ENCODE results near the gene POU2F3.

DNA sequence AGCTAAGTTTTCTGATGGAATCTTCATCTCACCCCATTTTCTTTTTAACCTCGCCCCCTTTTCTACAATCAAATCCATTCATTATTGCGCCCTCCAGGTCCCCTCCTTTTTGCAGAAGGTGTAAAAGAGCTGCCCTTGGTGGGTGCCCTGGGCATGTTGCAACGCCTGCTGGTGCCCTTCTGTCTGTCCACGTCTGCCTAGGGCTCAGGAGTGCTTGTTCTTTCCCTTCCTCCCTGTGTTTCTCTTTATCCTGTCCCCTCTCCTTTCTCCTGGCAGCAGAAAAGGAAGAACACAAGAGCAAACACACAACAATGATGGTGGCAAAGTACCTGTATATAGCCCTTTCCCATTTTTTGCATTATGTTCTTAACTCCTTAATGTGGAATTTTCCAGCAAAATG, 79.0 kb downstream of the POU2F3 start:
- TF ChIP-seq ZNF560 (tag by site-specific recombination; IDR thresholded peaks at IDR 0.05; ENCODE audit: borderline replicate concordance) (no peak), ZFP3 (tag by site-specific recombination; IDR thresholded peaks at IDR 0.05; ENCODE audit: low read depth) (no peak), ZNF121 (tag by site-specific recombination; IDR thresholded peaks at IDR 0.05) (no peak), ZNF629 (tag by site-specific recombination; IDR thresholded peaks at IDR 0.05) (no peak), GLI4 (tag by site-specific recombination; IDR thresholded peaks at IDR 0.05) (no peak), YY1 (tag by site-specific recombination; IDR thresholded peaks at IDR 0.05) (no peak), SALL2 (tag by site-specific recombination; IDR thresholded peaks at IDR 0.05; ENCODE audit: borderline replicate concordance) (no peak), EGR2 (tag by site-specific recombination; IDR thresholded peaks at IDR 0.05; ENCODE audit: low read depth) (no peak)
- TF ChIP-seq, protein P1, sequence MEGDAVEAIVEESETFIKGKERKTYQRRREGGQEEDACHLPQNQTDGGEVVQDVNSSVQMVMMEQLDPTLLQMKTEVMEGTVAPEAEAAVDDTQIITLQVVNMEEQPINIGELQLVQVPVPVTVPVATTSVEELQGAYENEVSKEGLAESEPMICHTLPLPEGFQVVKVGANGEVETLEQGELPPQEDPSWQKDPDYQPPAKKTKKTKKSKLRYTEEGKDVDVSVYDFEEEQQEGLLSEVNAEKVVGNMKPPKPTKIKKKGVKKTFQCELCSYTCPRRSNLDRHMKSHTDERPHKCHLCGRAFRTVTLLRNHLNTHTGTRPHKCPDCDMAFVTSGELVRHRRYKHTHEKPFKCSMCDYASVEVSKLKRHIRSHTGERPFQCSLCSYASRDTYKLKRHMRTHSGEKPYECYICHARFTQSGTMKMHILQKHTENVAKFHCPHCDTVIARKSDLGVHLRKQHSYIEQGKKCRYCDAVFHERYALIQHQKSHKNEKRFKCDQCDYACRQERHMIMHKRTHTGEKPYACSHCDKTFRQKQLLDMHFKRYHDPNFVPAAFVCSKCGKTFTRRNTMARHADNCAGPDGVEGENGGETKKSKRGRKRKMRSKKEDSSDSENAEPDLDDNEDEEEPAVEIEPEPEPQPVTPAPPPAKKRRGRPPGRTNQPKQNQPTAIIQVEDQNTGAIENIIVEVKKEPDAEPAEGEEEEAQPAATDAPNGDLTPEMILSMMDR (tag by site-specific recombination; IDR thresholded peaks at IDR 0.05), result no peak
- TF ChIP-seq, protein P2, sequence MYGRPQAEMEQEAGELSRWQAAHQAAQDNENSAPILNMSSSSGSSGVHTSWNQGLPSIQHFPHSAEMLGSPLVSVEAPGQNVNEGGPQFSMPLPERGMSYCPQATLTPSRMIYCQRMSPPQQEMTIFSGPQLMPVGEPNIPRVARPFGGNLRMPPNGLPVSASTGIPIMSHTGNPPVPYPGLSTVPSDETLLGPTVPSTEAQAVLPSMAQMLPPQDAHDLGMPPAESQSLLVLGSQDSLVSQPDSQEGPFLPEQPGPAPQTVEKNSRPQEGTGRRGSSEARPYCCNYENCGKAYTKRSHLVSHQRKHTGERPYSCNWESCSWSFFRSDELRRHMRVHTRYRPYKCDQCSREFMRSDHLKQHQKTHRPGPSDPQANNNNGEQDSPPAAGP (tag by site-specific recombination; IDR thresholded peaks at IDR 0.05), result no peak
- TF ChIP-seq, protein P3, sequence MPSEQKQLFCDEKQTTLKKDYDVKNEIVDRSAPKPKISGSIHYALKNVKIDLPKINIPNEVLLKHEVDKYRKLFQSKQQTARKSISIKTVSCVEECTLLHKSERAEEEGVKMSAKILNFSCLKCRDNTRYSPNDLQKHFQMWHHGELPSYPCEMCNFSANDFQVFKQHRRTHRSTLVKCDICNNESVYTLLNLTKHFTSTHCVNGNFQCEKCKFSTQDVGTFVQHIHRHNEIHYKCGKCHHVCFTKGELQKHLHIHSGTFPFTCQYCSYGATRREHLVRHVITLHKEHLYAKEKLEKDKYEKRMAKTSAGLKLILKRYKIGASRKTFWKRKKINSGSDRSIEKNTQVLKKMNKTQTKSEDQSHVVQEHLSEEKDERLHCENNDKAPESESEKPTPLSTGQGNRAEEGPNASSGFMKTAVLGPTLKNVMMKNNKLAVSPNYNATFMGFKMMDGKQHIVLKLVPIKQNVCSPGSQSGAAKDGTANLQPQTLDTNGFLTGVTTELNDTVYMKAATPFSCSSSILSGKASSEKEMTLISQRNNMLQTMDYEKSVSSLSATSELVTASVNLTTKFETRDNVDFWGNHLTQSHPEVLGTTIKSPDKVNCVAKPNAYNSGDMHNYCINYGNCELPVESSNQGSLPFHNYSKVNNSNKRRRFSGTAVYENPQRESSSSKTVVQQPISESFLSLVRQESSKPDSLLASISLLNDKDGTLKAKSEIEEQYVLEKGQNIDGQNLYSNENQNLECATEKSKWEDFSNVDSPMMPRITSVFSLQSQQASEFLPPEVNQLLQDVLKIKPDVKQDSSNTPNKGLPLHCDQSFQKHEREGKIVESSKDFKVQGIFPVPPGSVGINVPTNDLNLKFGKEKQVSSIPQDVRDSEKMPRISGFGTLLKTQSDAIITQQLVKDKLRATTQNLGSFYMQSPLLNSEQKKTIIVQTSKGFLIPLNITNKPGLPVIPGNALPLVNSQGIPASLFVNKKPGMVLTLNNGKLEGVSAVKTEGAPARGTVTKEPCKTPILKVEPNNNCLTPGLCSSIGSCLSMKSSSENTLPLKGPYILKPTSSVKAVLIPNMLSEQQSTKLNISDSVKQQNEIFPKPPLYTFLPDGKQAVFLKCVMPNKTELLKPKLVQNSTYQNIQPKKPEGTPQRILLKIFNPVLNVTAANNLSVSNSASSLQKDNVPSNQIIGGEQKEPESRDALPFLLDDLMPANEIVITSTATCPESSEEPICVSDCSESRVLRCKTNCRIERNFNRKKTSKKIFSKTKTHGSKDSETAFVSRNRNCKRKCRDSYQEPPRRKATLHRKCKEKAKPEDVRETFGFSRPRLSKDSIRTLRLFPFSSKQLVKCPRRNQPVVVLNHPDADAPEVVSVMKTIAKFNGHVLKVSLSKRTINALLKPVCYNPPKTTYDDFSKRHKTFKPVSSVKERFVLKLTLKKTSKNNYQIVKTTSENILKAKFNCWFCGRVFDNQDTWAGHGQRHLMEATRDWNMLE (tag by site-specific recombination; conservative IDR thresholded peaks at IDR 0.05; ENCODE audit: low read depth), result no peak
- TF ChIP-seq, protein P4, sequence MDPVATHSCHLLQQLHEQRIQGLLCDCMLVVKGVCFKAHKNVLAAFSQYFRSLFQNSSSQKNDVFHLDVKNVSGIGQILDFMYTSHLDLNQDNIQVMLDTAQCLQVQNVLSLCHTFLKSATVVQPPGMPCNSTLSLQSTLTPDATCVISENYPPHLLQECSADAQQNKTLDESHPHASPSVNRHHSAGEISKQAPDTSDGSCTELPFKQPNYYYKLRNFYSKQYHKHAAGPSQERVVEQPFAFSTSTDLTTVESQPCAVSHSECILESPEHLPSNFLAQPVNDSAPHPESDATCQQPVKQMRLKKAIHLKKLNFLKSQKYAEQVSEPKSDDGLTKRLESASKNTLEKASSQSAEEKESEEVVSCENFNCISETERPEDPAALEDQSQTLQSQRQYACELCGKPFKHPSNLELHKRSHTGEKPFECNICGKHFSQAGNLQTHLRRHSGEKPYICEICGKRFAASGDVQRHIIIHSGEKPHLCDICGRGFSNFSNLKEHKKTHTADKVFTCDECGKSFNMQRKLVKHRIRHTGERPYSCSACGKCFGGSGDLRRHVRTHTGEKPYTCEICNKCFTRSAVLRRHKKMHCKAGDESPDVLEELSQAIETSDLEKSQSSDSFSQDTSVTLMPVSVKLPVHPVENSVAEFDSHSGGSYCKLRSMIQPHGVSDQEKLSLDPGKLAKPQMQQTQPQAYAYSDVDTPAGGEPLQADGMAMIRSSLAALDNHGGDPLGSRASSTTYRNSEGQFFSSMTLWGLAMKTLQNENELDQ (tag by site-specific recombination; IDR thresholded peaks at IDR 0.05; ENCODE audit: low read depth), result no peak
- TF ChIP-seq, protein P5, sequence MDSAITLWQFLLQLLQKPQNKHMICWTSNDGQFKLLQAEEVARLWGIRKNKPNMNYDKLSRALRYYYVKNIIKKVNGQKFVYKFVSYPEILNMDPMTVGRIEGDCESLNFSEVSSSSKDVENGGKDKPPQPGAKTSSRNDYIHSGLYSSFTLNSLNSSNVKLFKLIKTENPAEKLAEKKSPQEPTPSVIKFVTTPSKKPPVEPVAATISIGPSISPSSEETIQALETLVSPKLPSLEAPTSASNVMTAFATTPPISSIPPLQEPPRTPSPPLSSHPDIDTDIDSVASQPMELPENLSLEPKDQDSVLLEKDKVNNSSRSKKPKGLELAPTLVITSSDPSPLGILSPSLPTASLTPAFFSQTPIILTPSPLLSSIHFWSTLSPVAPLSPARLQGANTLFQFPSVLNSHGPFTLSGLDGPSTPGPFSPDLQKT (IDR thresholded peaks at IDR 0.05; ENCODE audit: borderline replicate concordance, low read depth, low read length), result no peak
- TF ChIP-seq, protein P6, sequence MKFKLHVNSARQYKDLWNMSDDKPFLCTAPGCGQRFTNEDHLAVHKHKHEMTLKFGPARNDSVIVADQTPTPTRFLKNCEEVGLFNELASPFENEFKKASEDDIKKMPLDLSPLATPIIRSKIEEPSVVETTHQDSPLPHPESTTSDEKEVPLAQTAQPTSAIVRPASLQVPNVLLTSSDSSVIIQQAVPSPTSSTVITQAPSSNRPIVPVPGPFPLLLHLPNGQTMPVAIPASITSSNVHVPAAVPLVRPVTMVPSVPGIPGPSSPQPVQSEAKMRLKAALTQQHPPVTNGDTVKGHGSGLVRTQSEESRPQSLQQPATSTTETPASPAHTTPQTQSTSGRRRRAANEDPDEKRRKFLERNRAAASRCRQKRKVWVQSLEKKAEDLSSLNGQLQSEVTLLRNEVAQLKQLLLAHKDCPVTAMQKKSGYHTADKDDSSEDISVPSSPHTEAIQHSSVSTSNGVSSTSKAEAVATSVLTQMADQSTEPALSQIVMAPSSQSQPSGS (tag by site-specific recombination; IDR thresholded peaks at IDR 0.05; ENCODE audit: low read depth), result no peak
